Thyroid gland (tissue), 4 donors: ENCODE data around the gene CCR8.

Experiments
- POLR2A ChIP-seq, 2 donors: fragments of 450-650 bp; IDR thresholded peaks; one replicate each; pipeline ENCODE4 v1.6.1; 2017; ENCODE audit warnings: antibody characterized with exemption in 2 of 2, mild to moderate bottlenecking in 2 of 2, moderate library complexity in 1 of 2
- TF ChIP-seq, protein P1 (sequence below), 6 experiments: fragments of 200-600 bp in 3 of 6; fragments of 450-650 bp in 3 of 6; sonication (generic) in 3 of 6; IDR thresholded peaks; one replicate each; pipeline ENCODE4 v1.5.1; 2016 to 2019; ENCODE audit warnings: antibody characterized with exemption in 6 of 6, mild to moderate bottlenecking in 2 of 6, inconsistent platforms in 1 of 6, moderate library complexity in 1 of 6

DNA sequence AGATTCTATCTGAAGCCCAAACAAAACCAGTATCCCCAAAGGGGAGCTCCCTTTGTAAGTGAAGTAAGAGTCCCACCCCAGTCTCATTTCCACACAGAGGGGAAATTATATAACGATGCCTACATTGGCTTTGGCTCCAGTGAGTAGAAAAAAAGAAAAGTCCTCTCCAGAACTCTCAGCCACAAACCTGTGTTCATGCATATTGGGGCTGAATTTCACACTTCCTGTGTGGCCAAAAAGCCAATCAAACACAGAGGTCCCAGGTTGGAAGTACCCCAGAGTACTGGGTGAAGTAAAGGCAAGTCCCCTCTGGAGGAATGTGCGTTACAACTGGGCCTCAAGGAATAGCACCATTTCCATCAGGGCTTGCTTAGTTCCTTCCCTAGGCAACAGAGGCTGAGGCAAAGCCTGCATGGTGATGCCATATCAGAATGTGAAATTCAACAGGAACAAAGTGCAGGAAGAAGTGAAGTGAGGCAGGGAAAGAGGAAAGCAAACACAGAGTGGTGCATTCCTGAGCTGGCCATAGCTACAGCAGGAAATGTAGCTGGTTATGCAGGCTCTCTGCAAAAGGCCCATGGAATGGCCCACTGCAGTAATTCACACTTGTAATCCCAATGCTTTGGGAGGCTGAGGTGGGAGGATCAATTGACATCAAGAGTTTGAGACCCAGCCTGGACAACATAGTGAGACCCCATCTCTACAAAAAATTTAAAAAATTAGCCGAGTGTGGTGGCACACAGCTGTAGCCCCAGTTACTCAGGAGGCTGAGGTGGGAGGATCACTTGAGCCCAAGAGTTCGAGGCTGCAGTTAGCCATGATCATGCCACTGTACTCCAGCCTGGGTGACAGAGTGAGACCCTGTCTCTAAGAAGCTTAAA, 33.1 kb upstream of the CCR8 start:
- TF ChIP-seq POLR2A (IDR thresholded peaks at IDR 0.05): no peak
- TF ChIP-seq, protein P1, sequence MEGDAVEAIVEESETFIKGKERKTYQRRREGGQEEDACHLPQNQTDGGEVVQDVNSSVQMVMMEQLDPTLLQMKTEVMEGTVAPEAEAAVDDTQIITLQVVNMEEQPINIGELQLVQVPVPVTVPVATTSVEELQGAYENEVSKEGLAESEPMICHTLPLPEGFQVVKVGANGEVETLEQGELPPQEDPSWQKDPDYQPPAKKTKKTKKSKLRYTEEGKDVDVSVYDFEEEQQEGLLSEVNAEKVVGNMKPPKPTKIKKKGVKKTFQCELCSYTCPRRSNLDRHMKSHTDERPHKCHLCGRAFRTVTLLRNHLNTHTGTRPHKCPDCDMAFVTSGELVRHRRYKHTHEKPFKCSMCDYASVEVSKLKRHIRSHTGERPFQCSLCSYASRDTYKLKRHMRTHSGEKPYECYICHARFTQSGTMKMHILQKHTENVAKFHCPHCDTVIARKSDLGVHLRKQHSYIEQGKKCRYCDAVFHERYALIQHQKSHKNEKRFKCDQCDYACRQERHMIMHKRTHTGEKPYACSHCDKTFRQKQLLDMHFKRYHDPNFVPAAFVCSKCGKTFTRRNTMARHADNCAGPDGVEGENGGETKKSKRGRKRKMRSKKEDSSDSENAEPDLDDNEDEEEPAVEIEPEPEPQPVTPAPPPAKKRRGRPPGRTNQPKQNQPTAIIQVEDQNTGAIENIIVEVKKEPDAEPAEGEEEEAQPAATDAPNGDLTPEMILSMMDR (IDR thresholded peaks at IDR 0.05): no peak
